Stimulated activated naive B cell treated with anti-CD40 and anti-IgM and Interleukin-4, amounts not matched to agents 10 μg/mL and 1 μg/mL and 100 μg/mL, for 72 hours (primary cell): ENCODE measurements around the gene TMEM272.

Source experiments
- ATAC-seq, 2 donors: fragments of 150-1000 bp; cut with Tn5 transposase; replicated peaks; 2 replicates each; pipeline ENCODE4 v1.10.0; 2021; ENCODE audit warnings: moderate library complexity in 1 of 2
- DNase-seq: peaks from one replicate; pipeline ENCODE4 v3.0.0; 2021
- H3K27ac Mint-ChIP-seq: one replicate; pipeline ENCODE4 v1.8.0; 2022; ENCODE audit warnings: mild to moderate bottlenecking, mixed read lengths
- H3K27me3 Mint-ChIP-seq, 2 donors: one replicate each; pipeline ENCODE4 v1.8.0; 2022; ENCODE audit warnings: mixed read lengths in 2 of 2
- H3K36me3 Mint-ChIP-seq, 2 donors: one replicate each; pipeline ENCODE4 v1.8.0; 2022; ENCODE audit warnings: mixed read lengths in 2 of 2, mild to moderate bottlenecking in 1 of 2
- H3K4me1 Mint-ChIP-seq, 2 donors: one replicate each; pipeline ENCODE4 v1.8.0; 2022; ENCODE audit warnings: mixed read lengths in 2 of 2, mild to moderate bottlenecking in 1 of 2
- H3K4me3 Mint-ChIP-seq, 2 donors: one replicate each; pipeline ENCODE4 v1.8.0; 2022; ENCODE audit warnings: mild to moderate bottlenecking in 2 of 2, mixed read lengths in 2 of 2, moderate library complexity in 1 of 2
- H3K9me3 Mint-ChIP-seq, 2 donors: one replicate each; pipeline ENCODE4 v1.8.0; 2022; ENCODE audit warnings: mixed read lengths in 2 of 2, mild to moderate bottlenecking in 1 of 2

The TMEM272 gene

DNA sequence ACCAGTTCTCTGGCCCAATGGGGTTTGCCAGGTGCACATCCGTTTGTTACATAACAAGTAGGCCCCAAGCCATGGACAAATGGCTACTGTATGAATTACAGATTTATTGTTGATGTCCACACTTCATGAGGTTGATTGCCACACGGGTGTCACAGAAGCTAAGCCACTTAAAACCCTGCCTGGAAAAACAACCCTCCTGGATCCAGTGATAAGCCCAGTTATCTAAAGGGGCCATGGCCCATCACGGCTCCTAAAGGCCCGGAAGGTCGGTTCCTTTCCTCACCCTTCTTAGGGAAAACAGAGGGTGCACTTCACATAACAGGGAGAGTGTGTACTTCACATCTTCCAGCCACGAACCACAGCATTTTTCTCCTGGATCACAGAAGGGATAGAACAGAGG, 4.1 kb downstream of the TMEM272 start:
- Mint-ChIP-seq H3K36me3 (no peaks in the 10 kb centered on the region), H3K4me1 (peaks cover 1 to 9% of the 10 kb centered on the region in 2 donors), H3K27me3 (peaks cover 10 to 11% of the 10 kb centered on the region in 2 donors), H3K27ac (no peak overlapping the region), H3K9me3 (no peaks in the 10 kb centered on the region), H3K4me3 (no peak overlapping the region)
- DNase-seq (no peak), ATAC-seq (no peak)

DNA sequence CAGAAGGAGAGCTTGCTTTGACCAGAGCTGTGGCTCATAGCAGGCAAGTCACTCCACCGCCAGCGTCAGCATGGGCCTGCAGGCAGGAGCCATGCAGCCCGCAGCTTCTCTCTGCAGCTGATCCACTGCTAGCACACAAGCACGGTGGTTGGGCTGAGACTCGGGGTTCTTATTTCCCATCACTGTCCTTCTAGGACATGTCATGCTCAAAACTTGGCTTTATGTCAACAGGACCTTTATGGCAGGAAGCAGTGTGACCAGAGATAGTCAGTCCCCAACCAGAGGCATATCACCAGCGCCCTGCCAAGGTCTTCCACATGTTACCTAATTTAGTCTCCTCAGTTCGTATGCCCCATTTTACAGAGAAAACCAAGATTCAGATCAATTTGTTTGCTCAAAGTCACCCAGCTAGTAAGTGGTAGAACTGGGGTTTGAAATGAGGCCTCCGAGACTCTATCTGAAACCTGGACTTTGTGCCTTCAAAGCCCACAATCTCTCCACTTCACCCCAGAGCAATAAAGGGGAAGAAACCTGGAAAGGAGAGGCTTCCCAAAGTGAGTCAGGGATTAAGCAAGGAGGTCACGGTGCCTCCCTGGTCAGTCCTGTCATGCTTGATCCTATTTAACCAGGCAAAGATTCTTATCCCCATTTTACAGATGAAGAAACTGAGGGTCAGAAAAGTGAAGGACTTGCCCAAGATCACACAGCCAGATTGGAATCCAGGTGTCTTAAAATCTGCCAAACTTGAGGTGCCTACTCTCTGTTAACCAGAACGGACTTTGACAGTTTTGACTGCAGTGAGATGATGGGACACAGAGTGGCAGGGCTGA, 5.1 kb downstream of the TMEM272 start:
- H3K27ac Mint-ChIP-seq, result no peak overlapping the region

DNA sequence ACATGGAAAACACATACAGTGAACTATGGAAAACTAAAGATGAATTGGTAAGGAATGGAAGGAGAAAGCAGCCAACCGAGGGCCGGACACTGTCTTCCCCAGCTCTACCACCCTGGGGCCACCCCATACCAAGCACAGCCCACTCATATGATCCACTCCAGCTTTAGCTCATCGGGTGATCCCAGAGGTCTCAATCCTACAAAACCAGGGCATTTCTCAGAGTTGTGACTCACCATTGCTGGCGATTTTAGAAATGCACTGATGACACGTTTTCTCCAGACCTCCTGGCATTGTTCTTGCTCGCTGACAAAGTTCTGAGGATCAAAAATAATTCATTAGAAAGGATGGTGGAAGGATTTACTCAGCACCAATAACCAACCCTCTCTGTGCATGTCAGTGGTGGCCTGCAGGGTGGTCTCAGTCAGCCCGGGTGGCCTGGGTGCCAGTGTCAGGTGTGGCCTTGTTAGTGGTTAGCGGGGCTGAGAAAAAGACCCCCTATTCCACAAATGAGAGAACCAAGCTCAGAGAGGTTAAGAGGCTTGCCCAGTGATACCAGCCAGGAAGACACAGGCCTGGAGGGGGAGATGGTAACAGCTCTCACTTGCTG, 6.6 kb downstream of the TMEM272 start:
- H3K4me1 Mint-ChIP-seq, result no peaks in the 10 kb centered on the region
- DNase-seq (no peak), ATAC-seq (no peak)
- no peaks in the 10 kb centered on the region for H3K36me3 Mint-ChIP-seq
- H3K4me3 Mint-ChIP-seq, result no peak overlapping the region
- no peaks in the 10 kb centered on the region for H3K27me3 Mint-ChIP-seq
- no peaks in the 10 kb centered on the region for H3K9me3 Mint-ChIP-seq
- H3K27ac Mint-ChIP-seq, result no peak overlapping the region

More for the DNA sequence above, 5.1 kb downstream of the TMEM272 start:
- H3K9me3 Mint-ChIP-seq, result no peaks in the 10 kb centered on the region
- DNase-seq (no peak), ATAC-seq (no peak)
- peaks cover 7 to 8% of the 10 kb centered on the region in 2 donors for H3K27me3 Mint-ChIP-seq
- no peak overlapping the region for H3K4me3 Mint-ChIP-seq
- no peaks in the 10 kb centered on the region for H3K36me3 Mint-ChIP-seq
- H3K4me1 Mint-ChIP-seq, result peaks cover 0 to 5% of the 10 kb centered on the region in 2 donors

DNA sequence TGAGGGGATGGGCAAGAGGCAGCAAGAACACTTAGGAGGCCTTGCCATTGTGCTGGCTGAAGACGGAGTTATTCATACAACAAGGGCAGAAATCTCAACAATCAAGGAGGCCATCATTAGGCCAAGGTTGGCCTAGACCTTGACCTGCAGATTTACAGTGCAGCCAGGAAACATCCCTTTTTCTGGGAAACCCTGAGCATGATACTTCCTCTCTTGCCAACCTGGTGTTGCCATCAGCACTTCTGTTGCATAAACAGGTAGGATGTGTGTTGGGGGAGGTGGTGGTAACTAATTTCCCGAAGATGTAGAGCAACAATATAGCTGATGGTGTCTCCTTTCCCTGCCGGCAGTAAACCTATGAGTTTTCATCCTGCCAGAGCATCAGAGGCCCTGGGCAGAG, 8.0 kb downstream of the TMEM272 start:
- Mint-ChIP-seq H3K36me3 (no peaks in the 10 kb centered on the region), H3K4me3 (no peak overlapping the region), H3K27ac (no peak overlapping the region), H3K9me3 (no peaks in the 10 kb centered on the region), H3K4me1 (peaks cover 10 to 11% of the 10 kb centered on the region in 2 donors), H3K27me3 (peaks cover 0 to 8% of the 10 kb centered on the region in 2 donors)
- ATAC-seq, result no peak
- DNase-seq, result no peak

DNA sequence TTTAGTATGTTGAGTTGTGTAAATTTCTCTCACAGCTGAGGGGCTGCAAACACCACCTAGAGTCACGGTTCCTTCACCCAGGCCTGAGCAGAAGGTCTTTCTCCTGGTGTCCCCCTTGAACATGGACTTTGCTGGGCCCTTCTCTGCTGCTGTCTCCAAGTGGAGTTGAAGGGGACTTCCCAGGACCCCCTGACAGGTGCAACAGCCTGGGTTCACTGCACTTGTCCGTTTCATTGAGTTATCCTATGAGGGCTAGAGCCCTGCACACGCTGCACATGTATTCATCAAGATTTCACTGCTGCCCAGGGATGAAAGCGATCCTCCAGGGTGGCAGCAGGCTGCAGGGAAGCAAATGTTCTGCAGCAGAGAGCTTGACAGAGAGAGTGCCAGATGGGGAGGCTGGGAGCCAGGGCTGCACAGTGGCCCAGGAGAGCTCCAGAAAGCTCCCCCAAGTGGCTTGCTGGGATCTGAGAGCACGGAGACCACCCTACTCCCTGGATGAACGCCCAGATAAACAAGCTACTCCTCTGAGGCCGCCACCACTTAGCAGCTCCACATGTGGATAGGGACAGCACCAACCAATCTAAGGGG, 10.3 kb downstream of the TMEM272 start:
- no peak for ATAC-seq
- Mint-ChIP-seq H3K4me1 (peaks cover 13 to 14% of the 10 kb centered on the region in 2 donors), H3K4me3 (no peak overlapping the region), H3K27ac (no peak overlapping the region), H3K27me3 (peaks cover 0 to 8% of the 10 kb centered on the region in 2 donors), H3K9me3 (no peaks in the 10 kb centered on the region), H3K36me3 (no peaks in the 10 kb centered on the region)
- no peak for DNase-seq

DNA sequence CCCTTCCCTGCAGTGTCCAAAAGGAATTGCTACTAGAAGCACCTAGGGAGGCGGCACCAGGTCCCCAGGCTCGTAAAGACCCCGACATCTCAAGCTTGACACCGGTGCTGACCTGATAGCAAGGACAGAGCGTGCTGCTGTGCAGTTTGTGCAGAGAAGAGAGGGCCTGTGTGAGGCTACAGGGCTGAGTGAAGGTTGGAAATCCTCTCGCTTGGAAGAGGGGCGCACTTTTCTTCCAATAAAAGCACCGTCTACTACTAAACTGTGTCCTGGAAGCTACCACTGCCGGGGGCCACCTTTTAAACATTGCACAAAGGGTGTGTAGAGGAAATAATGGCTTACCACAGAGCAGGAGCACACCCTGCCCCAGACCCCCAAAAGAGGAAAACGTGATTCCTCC, 11.0 kb downstream of the TMEM272 start:
- H3K27me3 Mint-ChIP-seq, result peaks cover 0 to 8% of the 10 kb centered on the region in 2 donors
- H3K4me3 Mint-ChIP-seq, result no peak overlapping the region
- H3K9me3 Mint-ChIP-seq, result no peaks in the 10 kb centered on the region
- DNase-seq (no peak), ATAC-seq (no peak)
- H3K4me1 Mint-ChIP-seq, result peaks cover 13 to 20% of the 10 kb centered on the region in 2 donors
- H3K36me3 Mint-ChIP-seq, result no peaks in the 10 kb centered on the region
- no peak overlapping the region for H3K27ac Mint-ChIP-seq

DNA sequence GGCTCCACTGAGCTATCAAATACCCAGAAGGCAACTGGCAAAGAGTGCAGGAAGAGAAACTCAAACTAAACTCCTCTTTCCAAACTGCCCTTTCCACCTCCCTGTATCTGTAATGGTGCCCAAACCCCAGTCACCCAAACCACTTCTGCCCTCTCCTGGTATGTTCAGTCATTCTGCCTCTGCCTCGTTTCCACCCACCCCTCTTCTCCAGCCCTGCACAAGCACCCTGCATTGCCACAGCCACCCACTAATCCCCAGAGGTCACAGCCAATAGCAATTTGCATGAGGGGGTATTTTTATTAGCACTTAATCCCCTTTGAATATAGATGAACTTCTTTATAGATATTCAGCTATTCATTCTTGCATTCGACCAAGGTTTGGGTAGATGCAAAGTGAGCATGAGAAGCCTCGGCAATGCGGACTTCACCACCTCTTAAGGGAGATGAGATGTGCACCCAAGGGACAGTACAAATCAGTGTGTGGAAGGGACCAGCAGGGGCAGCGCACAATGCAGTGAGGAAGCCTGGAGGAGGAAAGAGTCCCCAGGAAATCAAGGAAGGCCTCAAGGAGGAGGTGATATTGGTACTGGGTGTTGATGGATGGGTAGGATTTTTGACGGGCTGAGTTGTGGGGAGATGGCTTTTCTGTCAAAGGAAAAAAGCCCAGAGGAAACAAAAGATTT, 12.4 kb downstream of the TMEM272 start:
- H3K4me3 Mint-ChIP-seq, result peak overlapping the region in 1 of 2 donors; percentile 26
- peaks cover 20 to 29% of the 10 kb centered on the region in 2 donors for H3K4me1 Mint-ChIP-seq
- no peaks in the 10 kb centered on the region for H3K9me3 Mint-ChIP-seq
- peaks cover 0 to 8% of the 10 kb centered on the region in 2 donors for H3K27me3 Mint-ChIP-seq
- no peak overlapping the region for H3K27ac Mint-ChIP-seq
- ATAC-seq (peak; percentile 98), DNase-seq (peak; percentile 46)
- no peaks in the 10 kb centered on the region for H3K36me3 Mint-ChIP-seq

DNA sequence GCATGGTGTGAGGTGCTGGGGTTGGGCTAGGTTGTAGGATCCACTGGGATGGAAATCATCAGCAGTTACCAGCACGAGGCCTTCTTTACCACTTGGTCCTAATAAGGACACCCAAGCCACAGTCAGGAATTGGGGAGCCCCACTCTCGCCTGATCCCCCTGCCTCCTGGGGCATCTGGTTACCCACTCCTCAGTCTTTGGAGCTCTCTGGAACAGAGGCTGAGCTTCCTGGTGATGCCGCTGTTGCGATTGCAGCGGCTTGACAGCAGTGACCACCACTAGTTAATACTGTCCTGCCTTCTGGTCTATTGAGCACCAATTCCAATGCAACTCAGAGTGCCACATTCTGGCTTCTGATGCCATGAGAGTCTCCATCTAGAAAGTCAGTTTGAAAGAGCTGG, 13.5 kb downstream of the TMEM272 start:
- no peak for DNase-seq
- no peak for ATAC-seq
- H3K27ac Mint-ChIP-seq, result no peak overlapping the region
- no peaks in the 10 kb centered on the region for H3K36me3 Mint-ChIP-seq
- H3K9me3 Mint-ChIP-seq, result no peaks in the 10 kb centered on the region
- peaks cover 0 to 8% of the 10 kb centered on the region in 2 donors for H3K27me3 Mint-ChIP-seq
- H3K4me3 Mint-ChIP-seq, result no peak overlapping the region
- H3K4me1 Mint-ChIP-seq, result peaks cover 31 to 40% of the 10 kb centered on the region in 2 donors

DNA sequence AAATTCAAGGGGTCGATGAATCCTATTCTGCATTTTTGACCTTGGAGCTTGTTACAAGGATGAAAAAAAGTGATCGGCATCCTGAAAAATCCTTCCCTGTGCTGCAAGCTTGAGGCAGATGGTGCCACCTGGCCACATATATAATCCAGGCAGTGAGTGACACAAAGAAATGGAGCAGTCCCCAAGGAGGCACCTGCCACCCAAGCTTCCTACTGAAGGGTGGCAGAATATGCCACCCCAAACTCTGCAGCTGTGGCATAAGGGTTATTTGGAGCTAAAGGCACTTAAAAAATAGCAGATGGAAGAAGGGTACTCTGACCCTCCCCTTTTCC, 15.4 kb downstream of the TMEM272 start:
- ATAC-seq (no peak), DNase-seq (no peak)
- no peaks in the 10 kb centered on the region for H3K9me3 Mint-ChIP-seq
- no peak overlapping the region for H3K27ac Mint-ChIP-seq
- H3K36me3 Mint-ChIP-seq, result no peaks in the 10 kb centered on the region
- no peak overlapping the region for H3K4me3 Mint-ChIP-seq
- H3K4me1 Mint-ChIP-seq, result peaks cover 41 to 59% of the 10 kb centered on the region in 2 donors
- H3K27me3 Mint-ChIP-seq, result peaks cover 0 to 8% of the 10 kb centered on the region in 2 donors

DNA sequence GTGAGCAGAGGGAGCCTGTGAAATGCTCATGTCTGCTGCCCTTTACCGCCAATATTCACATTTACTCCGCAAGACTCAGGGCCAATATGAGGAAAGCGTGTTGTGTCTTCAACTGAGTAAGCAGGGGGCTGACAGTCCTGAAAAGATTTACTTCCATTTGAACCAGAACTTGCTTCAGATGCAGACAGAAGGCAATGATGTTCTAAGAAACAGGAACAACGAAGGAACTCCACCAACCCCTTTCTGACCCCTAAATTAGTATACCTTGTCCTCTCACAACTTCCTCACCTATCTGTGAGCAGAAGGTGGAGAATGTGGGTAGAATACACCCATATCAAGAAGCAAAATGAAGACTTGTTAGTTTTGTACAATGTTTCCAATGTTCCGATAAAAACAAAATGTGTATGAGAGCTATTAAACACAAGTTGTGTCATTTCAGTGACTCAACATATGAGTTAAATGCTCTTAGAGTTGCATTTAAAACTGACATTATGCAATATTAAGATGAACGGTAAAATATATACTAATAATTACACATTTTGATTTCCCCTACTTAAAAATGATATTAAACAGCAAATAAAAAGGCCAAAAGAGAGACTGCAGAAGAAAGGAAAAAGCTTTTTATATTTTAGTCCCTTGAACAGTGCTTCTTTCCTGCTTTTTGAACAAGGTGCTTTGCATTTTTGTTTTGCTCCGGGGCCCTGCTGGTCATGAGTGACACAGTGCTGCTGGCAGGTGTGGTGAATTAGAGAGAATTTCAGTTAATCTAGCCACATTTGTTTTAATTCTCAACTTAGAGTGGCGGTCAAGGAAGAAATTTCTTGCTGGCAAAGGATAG, 16.0 kb downstream of the TMEM272 start:
- peak overlapping the region; percentile 53 for H3K27ac Mint-ChIP-seq
- H3K36me3 Mint-ChIP-seq, result no peaks in the 10 kb centered on the region
- no peak for DNase-seq
- H3K4me3 Mint-ChIP-seq, result no peak overlapping the region
- H3K4me1 Mint-ChIP-seq, result peaks cover 41 to 60% of the 10 kb centered on the region in 2 donors
- H3K27me3 Mint-ChIP-seq, result peaks cover 0 to 8% of the 10 kb centered on the region in 2 donors
- H3K9me3 Mint-ChIP-seq, result no peaks in the 10 kb centered on the region
- ATAC-seq, result no peak

DNA sequence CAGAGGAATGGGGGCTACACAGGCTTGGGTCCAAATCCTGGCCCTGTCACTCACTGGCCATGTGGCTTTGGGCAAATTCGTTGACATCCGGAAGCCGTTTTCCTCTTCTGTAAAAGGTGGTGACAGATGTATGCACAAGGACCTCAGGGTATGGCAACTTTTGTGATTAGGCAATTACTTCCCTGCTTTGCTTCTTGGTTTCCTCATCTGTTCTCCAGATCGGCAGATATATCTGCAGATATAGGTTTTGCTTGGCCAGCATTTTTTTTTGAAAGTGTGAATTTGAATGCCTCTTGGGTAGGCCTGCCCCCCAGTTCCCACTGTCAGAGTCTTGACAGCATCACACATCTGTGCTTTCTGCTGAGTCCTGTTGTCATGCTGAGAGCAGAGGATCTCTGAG, 17.7 kb downstream of the TMEM272 start:
- H3K9me3 Mint-ChIP-seq, result no peaks in the 10 kb centered on the region
- ATAC-seq (no peak), DNase-seq (no peak)
- no peak overlapping the region for H3K27ac Mint-ChIP-seq
- no peaks in the 10 kb centered on the region for H3K36me3 Mint-ChIP-seq
- no peak overlapping the region for H3K4me3 Mint-ChIP-seq
- H3K27me3 Mint-ChIP-seq, result no peaks in the 10 kb centered on the region
- H3K4me1 Mint-ChIP-seq, result peaks cover 42 to 63% of the 10 kb centered on the region in 2 donors

DNA sequence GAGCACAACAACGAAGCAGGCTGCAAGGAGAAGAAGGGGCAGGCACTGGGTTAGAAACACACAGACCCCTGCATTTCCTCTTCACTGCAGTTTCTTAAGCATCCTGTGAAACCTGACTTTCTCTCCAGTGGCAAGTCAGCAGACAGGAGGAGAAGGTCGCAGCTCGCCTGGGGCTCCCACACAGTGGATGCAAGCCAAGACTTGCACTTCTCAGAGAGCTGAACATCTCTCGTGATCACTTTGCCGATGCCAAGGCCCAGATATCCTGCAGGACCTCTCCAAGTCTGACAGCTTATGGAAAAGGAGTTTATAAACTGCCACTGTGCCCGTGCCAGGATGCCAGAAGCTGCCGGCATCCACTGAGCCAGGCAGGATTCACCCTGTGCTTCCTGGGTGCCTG, 18.4 kb downstream of the TMEM272 start:
- no peaks in the 10 kb centered on the region for H3K9me3 Mint-ChIP-seq
- no peaks in the 10 kb centered on the region for H3K36me3 Mint-ChIP-seq
- ATAC-seq (peak; percentile 20), DNase-seq (no peak)
- no peaks in the 10 kb centered on the region for H3K27me3 Mint-ChIP-seq
- H3K4me3 Mint-ChIP-seq, result no peak overlapping the region
- H3K27ac Mint-ChIP-seq, result no peak overlapping the region
- H3K4me1 Mint-ChIP-seq, result peaks cover 44 to 64% of the 10 kb centered on the region in 2 donors

DNA sequence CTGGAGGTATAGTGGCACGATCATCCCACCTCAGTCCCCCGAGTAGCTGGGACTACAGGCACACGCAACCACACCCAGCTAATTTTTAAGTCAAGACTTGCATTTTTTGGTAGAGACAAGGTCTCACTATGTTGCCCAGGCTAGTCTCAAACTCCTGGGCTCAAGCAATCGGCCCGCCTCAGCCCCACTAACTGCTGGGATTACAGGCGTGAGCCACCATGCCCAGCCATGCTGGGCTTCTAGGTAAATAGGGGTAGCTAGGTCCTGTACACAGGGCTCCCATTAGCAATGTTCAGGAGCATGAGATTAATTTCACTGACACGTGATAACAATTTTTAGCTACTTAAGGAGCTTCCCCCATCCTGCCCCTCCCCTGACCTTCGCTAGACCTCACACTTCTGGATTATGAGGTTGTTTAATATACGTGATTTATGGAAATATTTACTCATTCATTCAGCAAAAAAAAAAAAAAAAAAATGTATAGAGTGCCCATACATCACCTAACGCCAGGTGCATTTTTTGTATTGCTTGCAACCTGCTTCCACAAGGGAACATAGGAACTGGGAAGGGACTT, 19.2 kb downstream of the TMEM272 start:
- H3K27ac Mint-ChIP-seq, result no peak overlapping the region
- no peaks in the 10 kb centered on the region for H3K36me3 Mint-ChIP-seq
- no peaks in the 10 kb centered on the region for H3K9me3 Mint-ChIP-seq
- ATAC-seq (no peak), DNase-seq (no peak)
- H3K4me1 Mint-ChIP-seq, result peaks cover 49 to 73% of the 10 kb centered on the region in 2 donors
- H3K27me3 Mint-ChIP-seq, result no peaks in the 10 kb centered on the region
- H3K4me3 Mint-ChIP-seq, result no peak overlapping the region
